Measurements from ENCODE around the gene TSHZ2. TPM values are rescaled to one million over a fixed set of nuclear protein-coding genes. Genes with fewer than 3 reads are reported as not detected.

The TSHZ2 gene
- total and polyA plus RNA-seq, 2 donors (not counting 1 experiment from before 2014, with no cell fraction given), result 1.00 to 5.7 TPM

- WGBS (ENCODE audit: insufficient coverage), result 82% methylated on average over 3 of the region's 3 CpGs
- TF ChIP-seq CTCF (IDR thresholded peaks at IDR 0.05), result no peak
- TF ChIP-seq EZH2 (IDR thresholded peaks at IDR 0.05; ENCODE audit: borderline replicate concordance, insufficient read depth, low read depth, low read length, poor library complexity, severe bottlenecking), result no peak
- no peak for DNase-seq
- peaks cover 9% of the 10 kb centered on the region for H3K27me3 Mint-ChIP-seq
- Histone ChIP-seq H3K36me3 (replicated peaks in 1 of 2; ENCODE audit: control extremely low read depth in 1 of 2, control insufficient read depth in 1 of 2, extremely low read depth in 1 of 2, insufficient read depth in 2 of 2, low read length in 1 of 2) (no peaks in the 10 kb centered on the region), H3K27ac (ENCODE audit: low read length in 2 of 2) (no peak overlapping the region), H3K4me2 (replicated peaks; ENCODE audit: low read depth, low read length, poor library complexity, severe bottlenecking) (no peak overlapping the region), H3K9ac (ENCODE audit: low read length) (no peak overlapping the region), H4K20me1 (ENCODE audit: control insufficient read depth, insufficient read depth, low read length, poor library complexity, severe bottlenecking) (no peaks in the 10 kb centered on the region), H3K9me3 (ENCODE audit: control extremely low read depth in 1 of 3, control insufficient read depth in 2 of 3, insufficient read depth in 1 of 3, low read length in 2 of 3) (no peaks in the 10 kb centered on the region), H2AFZ (ENCODE audit: insufficient read depth, low read depth, low read length, poor library complexity, severe bottlenecking) (no peak overlapping the region), H3K27me3 (replicated peaks in 1 of 4; ENCODE audit: control extremely low read depth in 1 of 4, control insufficient read depth in 3 of 4, insufficient read depth in 4 of 4, low read length in 3 of 4) (peaks cover 0 to 3% (median 0%) of the 10 kb centered on the region in 4 experiments), H3K79me2 (ENCODE audit: control insufficient read depth, insufficient read depth, low read length) (no peaks in the 10 kb centered on the region), H3K4me3 (ENCODE audit: control extremely low read depth in 1 of 5, extremely low read depth in 1 of 5, insufficient read depth in 1 of 5, low read depth in 2 of 5, low read length in 4 of 5) (no peak overlapping the region), H3K4me1 (ENCODE audit: control insufficient read depth in 2 of 2, insufficient read depth in 2 of 2, low read length in 2 of 2) (no peaks in the 10 kb centered on the region)
- intact Hi-C loops (cut with micrococcal nuclease), result no loop called here
- H3K27ac Mint-ChIP-seq, result no peak overlapping the region
- H3K4me3 Mint-ChIP-seq, result no peak overlapping the region
- H3K9me3 Mint-ChIP-seq (ENCODE audit: insufficient read depth), result no peaks in the 10 kb centered on the region
- CTCF ChIA-PET, result no interaction called here
- POLR2A ChIA-PET, result no interaction called here
- H3K4me1 Mint-ChIP-seq, result peaks cover under 1% of the 10 kb centered on the region
- ATAC-seq (ENCODE audit: low read depth), result no peak
These were observed 202.3 kb downstream of the TSHZ2 start for GRCh38 chr20:53174454-53174853.

GRCh38 chr20:53175135-53175780, 203.1 kb downstream of the TSHZ2 start:
- WGBS (ENCODE audit: insufficient coverage), result 85% methylated on average over 7 of the region's 12 CpGs
- no peaks in the 10 kb centered on the region for H3K9me3 Mint-ChIP-seq (ENCODE audit: insufficient read depth)
- Histone ChIP-seq H3K4me1 (ENCODE audit: control insufficient read depth in 2 of 2, insufficient read depth in 2 of 2, low read length in 2 of 2) (no peaks in the 10 kb centered on the region), H3K9me3 (ENCODE audit: control extremely low read depth in 1 of 3, control insufficient read depth in 2 of 3, insufficient read depth in 1 of 3, low read length in 2 of 3) (no peaks in the 10 kb centered on the region), H3K79me2 (ENCODE audit: control insufficient read depth, insufficient read depth, low read length) (no peaks in the 10 kb centered on the region), H4K20me1 (ENCODE audit: control insufficient read depth, insufficient read depth, low read length, poor library complexity, severe bottlenecking) (no peaks in the 10 kb centered on the region), H3K27ac (ENCODE audit: low read length in 2 of 2) (no peak overlapping the region), H3K27me3 (replicated peaks in 1 of 4; ENCODE audit: control extremely low read depth in 1 of 4, control insufficient read depth in 3 of 4, insufficient read depth in 4 of 4, low read length in 3 of 4) (peaks cover 0 to 3% (median 0%) of the 10 kb centered on the region in 4 experiments), H3K9ac (ENCODE audit: low read length) (no peak overlapping the region), H3K36me3 (replicated peaks in 1 of 2; ENCODE audit: control extremely low read depth in 1 of 2, control insufficient read depth in 1 of 2, extremely low read depth in 1 of 2, insufficient read depth in 2 of 2, low read length in 1 of 2) (no peaks in the 10 kb centered on the region), H3K4me3 (ENCODE audit: control extremely low read depth in 1 of 5, extremely low read depth in 1 of 5, insufficient read depth in 1 of 5, low read depth in 2 of 5, low read length in 4 of 5) (no peak overlapping the region), H3K4me2 (replicated peaks; ENCODE audit: low read depth, low read length, poor library complexity, severe bottlenecking) (no peak overlapping the region), H2AFZ (ENCODE audit: insufficient read depth, low read depth, low read length, poor library complexity, severe bottlenecking) (no peak overlapping the region)
- H3K4me1 Mint-ChIP-seq, result no peaks in the 10 kb centered on the region
- DNase-seq (no peak), ATAC-seq (ENCODE audit: low read depth) (no peak)
- peaks cover 9% of the 10 kb centered on the region for H3K27me3 Mint-ChIP-seq
- ChIA-PET CTCF (no interaction called here), POLR2A (no interaction called here)
- no peak overlapping the region for H3K27ac Mint-ChIP-seq
- no peak overlapping the region for H3K4me3 Mint-ChIP-seq
- TF ChIP-seq EZH2 (IDR thresholded peaks at IDR 0.05; ENCODE audit: borderline replicate concordance, insufficient read depth, low read depth, low read length, poor library complexity, severe bottlenecking) (no peak), CTCF (IDR thresholded peaks at IDR 0.05) (no peak)
- intact Hi-C loops (cut with micrococcal nuclease), result no loop called here
